ENCODE data around the gene DNAJA2.

The DNAJA2 gene

DNA sequence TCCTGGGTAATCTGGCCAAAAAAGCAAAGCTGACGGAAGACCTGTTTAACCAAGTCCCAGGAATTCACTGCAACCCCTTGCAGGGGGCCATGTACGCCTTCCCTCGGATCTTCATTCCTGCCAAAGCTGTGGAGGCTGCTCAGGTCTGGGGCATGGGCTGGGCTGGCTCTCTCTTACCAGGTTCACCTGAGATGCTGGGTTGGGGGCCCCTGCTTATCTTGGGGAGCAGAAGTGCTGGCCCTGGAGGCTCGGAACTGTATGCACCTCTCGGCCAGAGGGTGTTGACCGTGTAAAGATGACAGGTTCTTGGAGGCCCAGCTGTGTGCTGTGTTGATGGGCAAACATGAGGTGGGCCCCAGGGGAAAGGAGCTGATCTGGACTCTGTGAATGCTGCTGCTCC is 49.1 kb downstream of the DNAJA2 start:
- no peak for DNase-seq

DNA sequence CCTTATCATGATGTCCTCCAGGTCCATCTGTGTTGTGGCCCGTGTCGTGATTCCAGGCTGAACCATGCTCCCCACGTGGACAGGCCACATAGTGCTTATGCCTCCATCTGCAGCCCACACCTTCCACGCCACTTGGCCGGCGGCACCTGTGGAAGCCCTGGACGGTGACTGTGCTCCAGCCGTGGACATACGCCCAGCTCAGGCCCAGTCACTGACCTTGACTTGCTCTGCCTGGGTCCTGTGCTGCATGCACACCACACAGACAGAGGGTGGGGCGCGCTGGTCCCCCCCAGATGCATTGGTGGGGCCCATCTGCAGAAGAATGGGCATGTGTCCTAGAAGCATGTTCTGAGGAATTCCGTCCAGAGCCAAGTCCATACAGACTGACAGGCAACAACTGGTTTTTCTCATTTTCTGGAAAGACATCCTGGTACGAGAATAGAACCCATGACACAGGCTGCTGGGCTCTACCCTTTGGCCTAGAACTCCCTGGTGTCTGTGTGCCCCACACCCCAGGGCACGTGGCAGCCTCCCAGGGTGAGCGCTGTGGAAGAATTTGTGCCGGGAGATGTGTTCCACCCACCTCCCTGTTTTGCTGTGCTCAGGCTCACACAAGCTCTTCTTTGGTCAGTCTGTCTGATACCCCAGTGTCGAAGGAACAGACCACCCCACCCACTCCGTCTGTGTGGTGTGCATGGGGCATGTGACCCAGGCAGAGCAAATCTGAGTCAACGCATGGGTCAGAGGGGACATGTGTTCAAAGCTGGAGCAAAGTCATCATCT is 49.8 kb downstream of the DNAJA2 start:
- no peak for DNase-seq

- no peak for DNase-seq
Measured at GRCh38 chr16:46922239-46922638, 51.2 kb downstream of the DNAJA2 start.

DNA sequence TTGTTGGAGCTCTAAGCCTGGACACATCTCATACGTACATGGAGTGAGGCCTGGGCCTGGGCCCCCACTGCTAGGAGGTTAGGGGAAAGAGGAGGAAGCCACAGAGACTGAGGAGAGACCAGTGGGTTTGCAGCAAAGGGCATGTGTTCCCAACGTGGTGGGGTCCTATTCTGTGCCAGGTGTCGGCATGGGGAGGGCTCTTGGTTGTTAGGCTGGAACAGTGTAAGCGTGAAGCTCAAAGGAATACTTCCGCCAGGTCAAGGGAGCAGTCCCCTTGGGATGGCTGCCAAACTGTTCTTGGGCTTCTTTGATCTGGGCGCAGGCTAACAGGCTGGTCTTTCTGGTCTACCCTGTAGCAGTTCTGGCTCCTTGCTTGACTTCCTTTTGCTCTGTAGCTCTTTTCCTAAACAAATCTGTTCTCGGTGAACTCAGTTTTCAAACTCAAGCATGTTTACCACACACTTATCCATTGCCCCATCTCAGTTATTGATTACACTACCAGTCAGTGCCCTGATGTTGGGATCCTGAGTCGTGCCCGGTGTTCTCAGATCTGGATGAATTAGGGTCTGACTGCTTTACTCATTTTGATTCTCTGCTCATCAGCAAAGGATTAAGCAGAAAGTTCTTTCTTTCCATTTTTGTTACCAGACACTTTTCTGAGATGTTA is 52.9 kb downstream of the DNAJA2 start:
- no peak for DNase-seq

GRCh38 chr16:46918905-46919792 is 54.3 kb downstream of the DNAJA2 start:
- DNase-seq: no peak

DNA sequence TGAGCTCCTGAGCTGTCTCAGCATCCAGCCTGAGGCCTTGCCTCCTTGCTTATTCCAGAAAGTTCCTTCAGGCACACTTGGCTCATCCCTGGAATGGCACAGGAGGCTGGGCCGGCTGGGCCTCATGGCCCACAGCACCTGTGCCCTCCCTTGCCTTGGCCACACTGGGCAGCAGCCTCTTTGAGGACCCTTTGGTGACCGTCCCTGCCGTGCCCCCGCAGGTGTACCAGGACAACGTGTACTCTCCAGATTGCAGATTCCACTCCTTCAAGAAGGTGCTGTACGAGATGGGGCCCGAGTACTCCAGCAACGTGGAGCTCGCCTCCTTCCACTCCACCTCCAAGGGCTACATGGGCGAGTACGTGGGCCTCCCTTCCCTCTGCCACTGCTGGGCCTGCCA is 55.1 kb downstream of the DNAJA2 start:
- DNase-seq: no peak

- DNase-seq: no peak
Measured at GRCh38 chr16:46916980-46917379, 56.5 kb downstream of the DNAJA2 start.

DNA sequence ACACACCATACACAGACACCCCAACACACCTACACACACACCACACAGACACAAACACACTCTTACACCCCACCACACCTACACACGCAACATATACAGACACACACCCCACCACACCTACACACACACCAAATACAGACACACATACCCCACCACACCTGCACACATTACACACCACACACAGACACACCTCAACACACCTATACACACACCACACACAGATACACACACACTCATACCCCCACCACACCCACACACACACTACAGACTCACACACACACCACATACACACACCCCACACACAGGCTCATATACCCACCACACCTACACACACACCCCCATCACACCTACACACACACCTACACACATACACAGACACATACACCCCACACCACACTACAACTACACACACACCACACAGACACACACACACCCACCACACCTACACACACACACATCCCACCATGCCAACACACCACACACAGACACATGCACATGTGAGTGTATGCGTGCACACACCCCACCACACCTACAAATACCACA is 57.9 kb downstream of the DNAJA2 start:
- no peak for DNase-seq

DNA sequence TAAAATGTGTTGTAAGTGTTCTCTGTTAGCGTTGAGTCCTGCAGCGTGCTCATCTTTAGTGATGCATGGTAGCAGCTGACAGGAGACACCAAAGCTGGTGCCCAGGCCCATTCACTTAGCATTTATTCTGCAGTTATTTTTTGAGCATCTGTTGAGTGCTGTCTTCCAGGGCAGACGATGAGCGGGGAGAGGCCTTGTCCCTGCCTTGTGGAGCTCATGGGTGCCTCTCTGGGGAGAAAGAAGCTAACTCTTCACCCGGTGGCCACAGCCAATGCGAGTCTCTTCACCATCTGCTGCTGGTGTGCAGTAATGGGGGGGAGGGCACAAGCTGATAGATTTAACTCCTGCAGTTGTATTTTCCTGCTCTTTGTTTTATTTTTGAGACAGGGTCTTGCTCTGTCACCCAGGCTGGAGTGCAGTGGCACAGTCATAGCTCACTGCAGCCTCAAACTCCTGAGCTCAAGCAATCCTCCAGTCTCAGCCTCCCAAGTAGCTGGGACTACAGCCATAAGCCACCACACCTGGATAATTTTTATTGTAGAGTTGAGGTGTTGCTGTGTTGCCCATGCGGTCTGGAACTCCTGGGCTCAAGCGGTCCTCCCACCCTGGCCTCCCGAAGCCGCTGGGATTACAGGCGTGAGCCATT is 58.8 kb downstream of the DNAJA2 start:
- DNase-seq: no peak

DNA sequence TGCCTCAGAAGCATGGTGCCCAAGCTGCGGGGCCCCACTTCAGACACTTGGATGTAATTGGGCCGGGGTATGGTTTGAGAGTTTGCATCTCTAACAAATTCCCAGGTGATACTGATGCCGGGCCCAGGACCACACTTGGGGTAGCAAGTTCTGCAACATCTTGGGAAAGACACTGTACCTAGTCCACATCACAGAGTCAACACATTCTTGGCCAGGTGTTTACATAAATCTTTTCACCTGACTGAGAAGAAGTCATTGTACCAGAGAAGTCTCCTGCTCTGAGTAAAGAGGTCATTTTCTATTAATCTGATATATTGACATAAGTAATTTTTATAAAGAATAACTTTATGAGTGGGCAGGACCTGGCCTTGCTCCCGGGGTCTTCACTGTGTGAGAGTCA is 61.8 kb downstream of the DNAJA2 start:
- DNase-seq: no peak

DNA sequence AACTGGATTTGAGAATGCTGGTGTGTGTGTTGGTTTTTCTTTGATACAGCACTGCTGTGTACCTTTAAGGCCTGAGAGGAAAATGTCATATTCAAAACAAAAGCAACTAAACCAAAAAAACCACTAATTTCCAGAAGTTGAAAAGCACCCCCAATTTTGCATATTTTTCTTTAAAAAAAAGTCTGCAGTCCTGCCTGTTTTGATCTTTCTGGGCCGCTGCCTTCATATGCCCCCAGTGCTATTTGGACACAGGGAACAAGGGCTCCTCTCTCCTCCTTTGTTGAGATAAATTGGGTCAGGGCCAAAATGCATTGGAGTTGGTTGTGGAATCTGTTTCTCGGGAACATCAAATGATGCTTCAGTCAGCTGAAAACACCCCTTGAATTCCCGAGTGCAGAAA is 62.4 kb downstream of the DNAJA2 start:
- no peak for DNase-seq

- DNase-seq: no peak
Measured at GRCh38 chr16:46908540-46909372, 64.7 kb downstream of the DNAJA2 start.

DNA sequence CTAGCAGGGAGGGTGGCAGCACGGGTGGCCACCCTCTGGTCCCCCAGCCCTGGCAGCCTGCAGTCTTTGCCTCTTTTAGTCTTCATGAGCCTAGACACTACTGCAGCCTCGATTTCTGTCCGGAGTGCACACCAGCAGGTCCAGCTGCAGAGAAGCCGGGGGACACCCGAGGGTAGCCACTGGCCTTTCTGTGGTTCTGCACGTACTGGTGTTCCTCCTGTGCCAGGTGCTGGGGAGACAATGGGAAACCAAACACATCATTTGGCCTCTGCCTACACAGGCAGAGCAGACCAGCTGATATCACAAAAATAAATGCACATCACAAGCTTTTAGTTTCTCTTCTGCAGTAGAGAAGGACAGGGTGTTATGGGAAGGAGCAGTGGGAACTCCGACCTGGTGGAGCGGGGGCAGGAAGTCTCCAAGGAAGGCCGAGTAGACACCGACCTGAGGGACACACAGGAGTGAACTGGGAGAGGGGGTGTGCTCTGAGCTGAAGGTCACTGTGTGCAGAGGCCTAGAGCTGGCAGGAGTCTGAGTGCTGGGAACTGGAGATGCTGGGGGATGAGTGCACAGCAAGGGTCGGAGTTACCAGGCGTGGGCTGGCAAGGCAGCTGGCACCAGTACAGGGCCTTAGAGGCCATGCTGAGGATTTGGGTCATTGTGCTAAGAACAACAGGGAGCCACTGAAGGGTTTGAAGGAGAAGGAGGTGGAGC is 66.3 kb downstream of the DNAJA2 start:
- no peak for DNase-seq

DNA sequence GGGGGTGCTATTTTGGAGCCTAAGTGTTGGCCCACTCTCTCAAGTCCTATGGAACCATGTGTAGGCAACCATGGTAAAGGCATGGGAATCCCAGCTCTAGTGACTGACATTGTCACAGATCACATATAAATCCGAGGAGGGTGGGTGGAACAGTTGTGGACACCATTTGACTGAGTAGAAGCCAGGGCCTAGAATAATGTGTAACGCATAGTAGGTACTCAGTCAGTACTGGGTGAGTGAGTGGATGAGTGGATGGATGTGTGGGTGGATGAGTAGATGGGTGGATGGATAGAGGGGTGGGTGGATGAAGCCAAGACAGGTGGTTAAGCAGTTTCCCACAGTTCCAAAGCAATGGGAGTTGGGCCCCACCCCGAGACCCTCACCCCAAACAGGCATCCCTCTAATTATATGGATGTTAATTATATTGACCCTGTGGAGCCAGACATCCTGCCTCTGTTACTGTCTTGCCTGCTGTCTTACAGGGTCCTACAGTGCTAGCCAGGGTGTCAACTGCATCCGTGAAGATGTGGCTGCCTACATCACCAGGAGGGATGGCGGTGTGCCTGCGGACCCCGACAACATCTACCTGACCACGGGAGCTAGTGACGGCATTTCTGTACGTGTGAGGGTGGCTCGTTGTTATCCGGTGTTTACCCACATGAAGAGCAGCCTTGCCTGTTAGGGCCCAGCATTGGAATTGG is 67.0 kb downstream of the DNAJA2 start:
- DNase-seq: no peak

Measured in NCI-H2081 treated with DMSO at 0.1 percent for 48 hours (cell line).